Gastroesophageal sphincter (tissue), 4 donors: ENCODE data around the gene EVC2. TPM values are rescaled to one million over a fixed set of nuclear protein-coding genes. Genes with fewer than 3 reads are reported as not detected.

Experiments
- ATAC-seq: fragments of 150-250 bp; one replicate; pipeline ENCODE4 v1.9.1; 2016; ENCODE audit warnings: mild to moderate bottlenecking, moderate library complexity
- H3K27ac ChIP-seq, 4 donors: fragments of 200-600 bp; sonication (generic) in 3 of 4; 1 replicate in 3 of 4; 2 replicates in 1 of 4; pipeline ENCODE4 v1.5.1; 2016 to 2019
- H3K27me3 ChIP-seq: fragments of 200-600 bp; sonication (generic); one replicate; pipeline ENCODE4 v1.5.1; 2019
- H3K36me3 ChIP-seq, 2 donors: fragments of 200-600 bp; sonication (generic); one replicate each; pipeline ENCODE4 v1.5.1; 2019; ENCODE audit warnings: control low read depth in 1 of 2
- H3K4me1 ChIP-seq, 3 donors: fragments of 200-600 bp; sonication (generic); 1 replicate in 2 of 3; 2 replicates in 1 of 3; pipeline ENCODE4 v1.5.1; 2016 to 2019; ENCODE audit warnings: control low read depth in 2 of 3
- H3K4me3 ChIP-seq, 2 donors: fragments of 200-600 bp; sonication (generic); one replicate each; pipeline ENCODE4 v1.5.1; 2019; ENCODE audit warnings: mild to moderate bottlenecking in 1 of 2, moderate library complexity in 1 of 2
- H3K9me3 ChIP-seq, 3 donors: fragments of 200-600 bp; sonication (generic); one replicate each; pipeline ENCODE4 v1.5.1; 2017 to 2019; ENCODE audit warnings: control low read depth in 2 of 3
- EP300 ChIP-seq: sonication (generic); formaldehyde crosslinking; IDR thresholded peaks from one replicate; pipeline ENCODE4 v1.6.1; 2017; ENCODE audit warnings: antibody characterized with exemption, mild to moderate bottlenecking
- POLR2A ChIP-seq, 2 donors: fragments of 450-650 bp; IDR thresholded peaks; one replicate each; pipeline ENCODE4 v1.6.1; 2017; ENCODE audit warnings: antibody characterized with exemption in 2 of 2, mild to moderate bottlenecking in 2 of 2, moderate library complexity in 1 of 2
- POLR2AphosphoS5 ChIP-seq: sonication (generic); formaldehyde crosslinking; IDR thresholded peaks from one replicate; pipeline ENCODE4 v1.6.1; 2017; ENCODE audit warnings: antibody characterized with exemption
- WGBS, 2 donors: methylation state at CpG; one replicate each; pipeline ENCODE4 v1.1.5; 2018; ENCODE audit warnings: low coverage in 1 of 2; 5-methylcytosine and 5-hydroxymethylcytosine counted together
- total RNA-seq, 4 donors: library from RNA; depleted of rRNA; stranded (reverse); fragments of >200 nt; gene quantifications; one replicate each; pipeline ENCODE4 v1.1.0, GENCODE V29; 2016
- TF ChIP-seq, protein P1 (sequence below), 4 experiments: fragments of 200-600 bp in 2 of 4; fragments of 450-650 bp in 2 of 4; sonication (generic) in 1 of 4; IDR thresholded peaks; one replicate each; pipeline ENCODE4 v1.5.1; 2017 to 2019; ENCODE audit warnings: antibody characterized with exemption in 4 of 4, mild to moderate bottlenecking in 2 of 4, moderate library complexity in 2 of 4

Gene EVC2
- total RNA-seq, 4 donors from 2014 or later, result 9.3 to 16.3 (median 12.4) TPM

DNA sequence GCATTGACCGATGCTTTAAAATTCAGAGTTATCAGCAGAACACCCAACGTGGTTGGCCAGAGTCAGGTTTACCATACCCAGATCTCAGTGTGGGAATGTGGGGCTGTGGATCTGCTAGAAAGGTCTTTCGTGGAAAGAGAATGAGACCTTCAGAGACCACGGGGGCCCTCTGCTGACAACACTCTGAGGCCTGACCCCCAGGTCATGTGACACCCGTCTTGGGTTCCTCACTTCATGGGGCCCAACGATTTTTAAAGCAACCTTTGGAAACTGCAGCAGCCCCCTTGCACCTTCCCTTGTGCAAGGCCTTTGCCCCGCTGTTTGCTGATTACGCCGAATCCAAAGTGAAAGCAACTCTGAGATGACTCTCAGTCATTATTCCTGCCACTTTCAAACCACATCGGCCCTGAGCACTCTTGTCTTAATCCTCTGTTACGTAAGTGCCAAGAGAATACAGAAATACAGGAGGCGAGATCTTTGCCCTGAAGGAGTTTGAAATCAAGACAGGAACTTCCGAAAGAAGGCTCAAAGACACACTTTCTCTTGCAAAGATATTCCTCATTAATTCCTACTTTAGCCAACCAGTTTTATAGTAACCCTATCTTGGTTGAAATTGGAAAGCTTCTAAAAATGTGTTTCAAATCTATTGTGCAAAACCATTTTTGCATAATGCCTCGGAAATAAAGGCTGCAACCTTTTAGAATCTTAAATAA lies 88.3 kb downstream of the EVC2 start:
- no peak for ATAC-seq
- TF ChIP-seq, protein P1, sequence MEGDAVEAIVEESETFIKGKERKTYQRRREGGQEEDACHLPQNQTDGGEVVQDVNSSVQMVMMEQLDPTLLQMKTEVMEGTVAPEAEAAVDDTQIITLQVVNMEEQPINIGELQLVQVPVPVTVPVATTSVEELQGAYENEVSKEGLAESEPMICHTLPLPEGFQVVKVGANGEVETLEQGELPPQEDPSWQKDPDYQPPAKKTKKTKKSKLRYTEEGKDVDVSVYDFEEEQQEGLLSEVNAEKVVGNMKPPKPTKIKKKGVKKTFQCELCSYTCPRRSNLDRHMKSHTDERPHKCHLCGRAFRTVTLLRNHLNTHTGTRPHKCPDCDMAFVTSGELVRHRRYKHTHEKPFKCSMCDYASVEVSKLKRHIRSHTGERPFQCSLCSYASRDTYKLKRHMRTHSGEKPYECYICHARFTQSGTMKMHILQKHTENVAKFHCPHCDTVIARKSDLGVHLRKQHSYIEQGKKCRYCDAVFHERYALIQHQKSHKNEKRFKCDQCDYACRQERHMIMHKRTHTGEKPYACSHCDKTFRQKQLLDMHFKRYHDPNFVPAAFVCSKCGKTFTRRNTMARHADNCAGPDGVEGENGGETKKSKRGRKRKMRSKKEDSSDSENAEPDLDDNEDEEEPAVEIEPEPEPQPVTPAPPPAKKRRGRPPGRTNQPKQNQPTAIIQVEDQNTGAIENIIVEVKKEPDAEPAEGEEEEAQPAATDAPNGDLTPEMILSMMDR (IDR thresholded peaks at IDR 0.05), result no peak
- TF ChIP-seq POLR2A (IDR thresholded peaks at IDR 0.05) (no peak), POLR2AphosphoS5 (no peak), EP300 (no peak)
- Histone ChIP-seq H3K27me3 (no peaks in the 10 kb centered on the region), H3K4me1 (no peaks in the 10 kb centered on the region), H3K36me3 (peaks cover 0 to 99% of the 10 kb centered on the region in 2 donors), H3K4me3 (no peak overlapping the region), H3K27ac (no peak overlapping the region), H3K9me3 (no peaks in the 10 kb centered on the region)
- 65 to 79% methylated on average over 8 to 11 of the region's 14 CpGs for WGBS, 2 donors

DNA sequence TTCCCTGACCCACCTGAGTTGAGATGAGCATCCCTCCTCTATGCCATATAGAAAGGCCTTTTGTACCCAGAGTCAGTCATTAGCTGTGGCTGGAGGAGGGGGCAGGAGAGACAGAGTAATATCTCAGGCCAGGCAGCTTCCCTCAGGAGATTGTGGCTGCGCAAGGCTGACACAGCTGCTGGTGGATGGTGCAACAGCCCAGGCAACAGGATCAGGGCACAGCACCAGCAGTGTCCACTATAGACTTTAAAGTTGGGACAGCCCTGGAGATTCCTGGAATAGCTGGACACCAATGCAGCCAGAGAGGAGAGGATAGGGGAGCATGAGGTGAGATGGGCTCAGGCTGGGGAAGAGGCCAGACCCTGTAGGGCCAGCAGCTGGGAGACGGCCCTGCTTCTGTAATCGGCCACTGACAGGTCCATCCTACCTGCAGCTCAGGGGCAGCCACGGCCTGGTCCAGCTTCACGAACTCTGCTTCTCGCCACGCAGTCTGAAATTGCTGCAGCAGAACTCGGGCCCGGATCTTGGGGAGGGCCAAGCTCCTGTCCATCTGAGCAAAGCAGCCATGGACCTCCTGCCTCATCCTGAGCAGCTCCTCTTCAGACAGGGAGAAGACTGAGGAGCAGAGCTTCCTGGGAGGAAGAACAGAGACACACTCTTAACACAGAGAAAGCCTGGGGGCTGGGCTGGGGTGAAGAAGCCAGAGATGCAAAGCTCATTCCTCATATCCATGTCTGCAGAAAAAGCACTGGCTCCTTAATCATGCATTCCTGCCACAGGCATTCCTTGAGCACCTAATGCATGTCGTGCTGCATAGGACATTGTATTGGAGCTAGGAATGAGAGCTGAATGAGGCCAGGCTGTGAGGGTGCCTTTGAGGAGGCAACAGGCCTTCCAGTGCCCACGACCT lies 90.1 kb downstream of the EVC2 start:
- WGBS, 2 donors, result 100% methylated on average over 1 to 3 of the region's 11 CpGs
- H3K36me3 ChIP-seq, result peaks cover 0 to 99% of the 10 kb centered on the region in 2 donors
- ATAC-seq, result no peak

DNA sequence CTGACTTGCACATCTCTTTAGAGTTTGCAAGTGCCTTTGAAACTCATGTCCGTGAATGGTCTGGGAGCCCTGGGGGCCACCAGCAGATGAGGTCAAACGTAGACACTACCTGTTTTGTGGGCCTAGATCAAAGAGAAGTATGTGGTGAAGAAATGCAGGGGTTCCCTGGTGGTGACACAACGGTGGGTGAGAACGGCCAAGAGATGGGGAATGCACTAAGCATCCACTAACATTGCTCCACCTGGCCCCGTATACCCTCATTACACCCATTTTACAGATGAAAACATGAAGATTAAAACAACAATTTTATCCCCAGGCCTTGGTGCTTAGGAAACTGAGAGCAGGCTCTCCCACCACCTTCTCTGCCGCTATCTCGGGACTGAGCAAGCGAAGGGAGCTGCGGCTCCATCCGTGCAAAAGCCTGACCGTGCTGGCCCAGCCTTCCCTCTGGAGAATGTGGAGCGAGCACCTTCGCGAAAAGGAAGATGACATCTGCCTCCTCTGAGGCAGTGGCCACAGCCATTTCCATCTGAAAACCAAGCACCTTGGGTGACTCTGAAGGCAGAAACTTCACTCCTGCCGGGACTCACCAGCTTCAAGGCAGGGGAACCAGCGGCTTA lies 91.9 kb downstream of the EVC2 start:
- 92 to 96% methylated on average over 8 to 9 of the region's 16 CpGs for WGBS, 2 donors

More for the DNA sequence above, 90.1 kb downstream of the EVC2 start:
- Histone ChIP-seq H3K4me1 (no peaks in the 10 kb centered on the region), H3K27me3 (no peaks in the 10 kb centered on the region), H3K4me3 (no peak overlapping the region), H3K27ac (no peak overlapping the region), H3K9me3 (no peaks in the 10 kb centered on the region)
- TF ChIP-seq, protein P1 (IDR thresholded peaks at IDR 0.05), result no peak
- TF ChIP-seq POLR2A (IDR thresholded peaks at IDR 0.05), result no peak
- TF ChIP-seq POLR2AphosphoS5, result no peak
- TF ChIP-seq EP300, result no peak

DNA sequence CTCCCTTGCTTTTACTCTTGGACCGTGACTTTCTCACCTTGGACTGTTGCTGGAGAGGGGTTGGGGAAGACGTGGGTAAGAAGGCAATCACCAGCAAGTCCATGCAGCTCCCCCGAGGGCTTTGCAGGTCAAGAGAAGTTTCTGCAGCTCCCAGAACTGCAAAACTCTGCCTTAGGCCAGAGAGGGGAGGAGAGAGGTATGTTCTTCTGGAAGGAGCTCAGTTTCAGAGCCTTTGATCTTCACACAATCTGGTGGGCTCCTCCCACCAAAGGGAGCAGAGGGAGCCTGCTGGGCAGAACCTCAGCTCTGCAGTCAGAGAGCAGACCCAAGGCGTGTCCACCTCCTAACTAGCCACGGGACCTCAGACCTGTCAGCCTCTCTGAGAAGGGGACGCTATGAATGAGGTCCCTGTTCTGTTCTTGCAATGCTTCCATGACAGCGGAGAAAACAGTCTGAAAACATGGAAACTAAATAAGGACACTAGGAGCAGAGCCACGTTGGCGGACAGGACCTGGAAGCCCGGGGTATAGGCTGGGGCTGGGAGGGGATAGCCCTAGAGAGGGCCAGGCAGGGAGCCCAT lies 92.8 kb downstream of the EVC2 start:
- 66 to 90% methylated on average over 2 to 3 of the region's 10 CpGs for WGBS, 2 donors
- Histone ChIP-seq H3K4me3 (no peak overlapping the region), H3K36me3 (peaks cover 0 to 91% of the 10 kb centered on the region in 2 donors), H3K4me1 (no peaks in the 10 kb centered on the region), H3K27me3 (no peaks in the 10 kb centered on the region), H3K9me3 (no peaks in the 10 kb centered on the region), H3K27ac (no peak overlapping the region)
- TF ChIP-seq POLR2A (IDR thresholded peaks at IDR 0.05) (no peak), EP300 (no peak), POLR2AphosphoS5 (no peak)
- TF ChIP-seq, protein P1 (IDR thresholded peaks at IDR 0.05), result no peak
- ATAC-seq, result no peak

More for the DNA sequence above, 91.9 kb downstream of the EVC2 start:
- ATAC-seq, result no peak
- no peak overlapping the region for H3K27ac ChIP-seq
- no peaks in the 10 kb centered on the region for H3K9me3 ChIP-seq
- H3K36me3 ChIP-seq, result peaks cover 0 to 91% of the 10 kb centered on the region in 2 donors
- H3K4me3 ChIP-seq, result no peak overlapping the region
- TF ChIP-seq, protein P1 (IDR thresholded peaks at IDR 0.05), result no peak
- TF ChIP-seq EP300 (no peak), POLR2A (IDR thresholded peaks at IDR 0.05) (no peak), POLR2AphosphoS5 (no peak)
- H3K27me3 ChIP-seq, result no peaks in the 10 kb centered on the region
- no peaks in the 10 kb centered on the region for H3K4me1 ChIP-seq
